SK-N-SH (cell line): ENCODE data around the gene COMT.

Experiments
- CTCF ChIP-seq: fragments of 200-600 bp; sonication (generic); IDR thresholded peaks from 2 replicates; pipeline ENCODE4 v1.6.1; 2017; ENCODE audit warnings: antibody characterized with exemption, mild to moderate bottlenecking, moderate library complexity
- EP300 ChIP-seq, 2 experiments: IDR thresholded peaks; 2 replicates each; pipeline versions ENCODE4 v1.4.0 to v1.6.1; 2012; ENCODE audit warnings: borderline replicate concordance in 1 of 2, low read depth in 1 of 2, low read length in 1 of 2
- IRF3 ChIP-seq: fragments of 150-350 bp; IDR thresholded peaks from 2 replicates; pipeline ENCODE4 v1.6.1; 2016; ENCODE audit warnings: mild to moderate bottlenecking, low read depth, low read length
- NRF1 ChIP-seq: IDR thresholded peaks from 2 replicates; pipeline ENCODE4 v1.6.1; 2012; ENCODE audit warnings: low read depth, mild to moderate bottlenecking, low read length
- USF2 ChIP-seq: fragments of 150-350 bp; IDR thresholded peaks from 2 replicates; pipeline ENCODE4 v1.6.1; 2017; ENCODE audit warnings: antibody characterized with exemption, low read length, low read depth, borderline replicate concordance

- TF ChIP-seq USF2 = no peak
- TF ChIP-seq IRF3 = no peak
- TF ChIP-seq NRF1 = no peak
- no peak for TF ChIP-seq CTCF
- no peak for TF ChIP-seq EP300 (IDR thresholded peaks at IDR 0.05; ENCODE audit: borderline replicate concordance in 1 of 2, low read depth in 1 of 2, low read length in 1 of 2)
Measured at GRCh38 chr22:19972251-19972650, 30.7 kb downstream of the COMT start.
